Epithelial cell of esophagus (primary cell): ENCODE measurements around the gene ATRX.
"Not testable (repeated sequence)": the region's sequence is repeated elsewhere in the genome, so short reads cannot be mapped to it uniquely, and the experiment has no call there.

Experiments used
- DNase-seq: peaks from one replicate; pipeline ENCODE4 v3.0.0; 2010; ENCODE audit warnings: low read depth
- H3K4me3 ChIP-seq: 2 replicates; pipeline ENCODE4 v1.5.1; 2011; ENCODE audit warnings: mild to moderate bottlenecking, low read length, control low read depth
- CTCF ChIP-seq: IDR thresholded peaks from 2 replicates; pipeline ENCODE4 v1.5.1; 2011; ENCODE audit warnings: low read depth, mild to moderate bottlenecking, low read length, control low read depth, inconsistent platforms; ENCODE audit not compliant: insufficient read depth; ENCODE audit errors: missing control alignments

Gene ATRX

GRCh38 chrX:77731821-77732419, 54.1 kb downstream of the ATRX start:
- DNase-seq, result no peak
- no peak for TF ChIP-seq CTCF
- no peak overlapping the region for H3K4me3 ChIP-seq

GRCh38 chrX:77726095-77726494, 59.9 kb downstream of the ATRX start:
- not testable (repeated sequence) for H3K4me3 ChIP-seq, DNase-seq

GRCh38 chrX:77723681-77724080, 62.3 kb downstream of the ATRX start:
- H3K4me3 ChIP-seq, result no peak overlapping the region
- no peak for TF ChIP-seq CTCF
- DNase-seq, result no peak

GRCh38 chrX:77719388-77719787, 66.6 kb downstream of the ATRX start:
- no peak overlapping the region for H3K4me3 ChIP-seq
- no peak for TF ChIP-seq CTCF
- no peak for DNase-seq

GRCh38 chrX:77704881-77705280, 81.1 kb downstream of the ATRX start:
- TF ChIP-seq CTCF, result no peak
- DNase-seq, result no peak

GRCh38 chrX:77698242-77698641, 87.8 kb downstream of the ATRX start:
- TF ChIP-seq CTCF, result no peak
- H3K4me3 ChIP-seq, result no peak overlapping the region
- no peak for DNase-seq

More at GRCh38 chrX:77704881-77705280, 81.1 kb downstream of the ATRX start:
- H3K4me3 ChIP-seq, result no peak overlapping the region

DNA sequence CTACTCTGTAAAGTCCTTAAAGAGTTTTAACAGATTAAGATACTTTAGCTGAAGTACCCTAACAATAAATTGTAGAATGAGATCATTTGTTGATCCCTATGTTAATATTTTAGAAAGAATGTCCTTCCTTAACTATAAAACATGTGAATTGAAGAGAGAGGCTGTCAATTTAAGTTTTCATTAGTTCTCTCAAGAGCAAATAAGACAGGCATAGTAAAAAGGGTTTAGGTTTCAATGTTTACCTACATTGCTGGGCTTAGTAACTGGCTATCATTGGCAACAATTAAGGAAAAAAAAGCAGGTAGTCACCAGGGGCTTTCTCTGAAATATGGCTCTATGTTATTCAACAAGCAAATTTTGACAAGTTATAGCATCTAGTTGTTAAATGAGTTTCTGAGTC, 91.5 kb downstream of the ATRX start:
- no peak for DNase-seq
- no peak overlapping the region for H3K4me3 ChIP-seq
- no peak for TF ChIP-seq CTCF
